Stimulated activated CD8-positive, alpha-beta memory T cell treated with anti-CD3 and anti-CD28 coated beads, Interleukin-2, amount 100 ng/mL, for 1 hour (primary cell): ENCODE data around the gene OR10H5.
"Not testable (repeated sequence)": the region's sequence is repeated elsewhere in the genome, so short reads cannot be mapped to it uniquely, and the experiment has no call there.

ENCODE experiments used
- DNase-seq, 2 donors: peaks; one replicate each; pipeline ENCODE4 v3.0.0-alpha.2; 2020; ENCODE audit warnings: low read depth in 2 of 2

The OR10H5 gene, protein sequence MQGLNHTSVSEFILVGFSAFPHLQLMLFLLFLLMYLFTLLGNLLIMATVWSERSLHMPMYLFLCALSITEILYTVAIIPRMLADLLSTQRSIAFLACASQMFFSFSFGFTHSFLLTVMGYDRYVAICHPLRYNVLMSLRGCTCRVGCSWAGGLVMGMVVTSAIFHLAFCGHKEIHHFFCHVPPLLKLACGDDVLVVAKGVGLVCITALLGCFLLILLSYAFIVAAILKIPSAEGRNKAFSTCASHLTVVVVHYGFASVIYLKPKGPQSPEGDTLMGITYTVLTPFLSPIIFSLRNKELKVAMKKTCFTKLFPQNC

DNA sequence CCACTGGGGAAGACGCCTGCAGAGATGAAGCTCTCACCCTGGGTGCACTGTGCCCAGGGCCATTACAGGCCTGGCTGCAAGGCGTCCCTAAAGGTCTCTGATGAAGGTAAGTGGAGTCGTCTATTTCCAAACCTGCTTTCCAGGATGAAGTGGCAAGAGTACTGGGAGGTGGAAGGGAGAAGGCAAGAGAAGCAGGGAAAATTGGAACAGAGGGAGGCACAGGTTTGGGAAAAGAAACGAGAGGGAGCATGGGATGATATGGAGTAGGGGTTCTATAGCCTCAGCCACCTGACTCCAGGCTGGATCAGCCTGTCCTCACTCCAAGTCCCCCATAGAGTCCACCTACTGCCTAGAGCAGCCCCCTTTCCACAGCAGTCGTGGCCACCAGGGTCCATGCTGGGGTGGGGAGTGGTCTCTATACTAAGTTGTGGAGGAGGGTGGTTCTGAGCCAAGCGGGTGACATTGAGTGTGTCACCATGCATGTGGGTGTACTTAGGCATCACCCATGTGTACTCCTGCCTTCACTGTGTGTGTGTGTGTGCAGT is at the start of gene OR10H5:
Gene OR10H5 (plus strand): TSS at position 51 of the 545 bp plus-strand sequence. CDS start 6,388 bp downstream, outside the sequence.
- no peak for DNase-seq

DNA sequence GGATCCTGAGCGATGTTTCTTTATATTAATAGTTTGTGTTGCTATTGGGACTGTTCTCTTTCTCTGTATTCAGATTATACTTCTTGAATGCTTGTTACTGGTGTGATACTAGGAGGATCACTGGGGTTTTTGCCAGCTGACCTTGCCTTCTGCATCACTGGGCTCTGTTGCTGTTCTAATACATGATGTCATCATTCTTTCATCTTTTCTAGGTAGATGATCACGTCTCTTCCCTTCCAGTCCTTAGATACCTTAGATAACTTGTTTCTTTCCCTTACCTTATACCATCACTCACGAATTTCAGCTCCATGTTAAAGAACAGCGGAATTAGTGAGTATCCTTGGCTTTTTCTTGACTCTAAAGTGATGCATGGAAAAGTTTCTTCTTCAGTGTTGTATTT is 49.7 kb upstream of the OR10H5 start, which contains the start of gene OR10H3:
Gene OR10H3 (plus strand): TSS at position 264 of the 400 bp plus-strand sequence. CDS start 3,408 bp downstream, outside the sequence.
- DNase-seq = no peak

DNA sequence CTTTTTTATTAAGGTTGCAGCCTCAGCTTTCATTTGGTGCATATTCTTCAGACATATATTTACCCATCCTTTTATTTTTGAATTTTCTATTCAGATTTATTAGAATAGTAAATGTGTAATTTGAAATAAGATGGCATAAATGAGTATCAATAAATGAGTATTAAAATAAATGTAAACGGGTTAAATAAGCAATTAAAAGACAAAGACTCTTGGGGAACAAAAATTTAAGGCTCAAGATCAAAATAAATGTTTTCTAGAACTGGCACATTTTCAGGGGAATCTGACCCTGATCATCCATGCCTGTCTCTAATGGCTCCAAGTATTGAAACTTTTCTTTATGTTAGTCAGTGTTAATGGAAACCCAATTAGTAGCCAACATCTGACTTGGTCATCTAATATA is 46.7 kb upstream of the OR10H5 start:
- no peak for DNase-seq

DNA sequence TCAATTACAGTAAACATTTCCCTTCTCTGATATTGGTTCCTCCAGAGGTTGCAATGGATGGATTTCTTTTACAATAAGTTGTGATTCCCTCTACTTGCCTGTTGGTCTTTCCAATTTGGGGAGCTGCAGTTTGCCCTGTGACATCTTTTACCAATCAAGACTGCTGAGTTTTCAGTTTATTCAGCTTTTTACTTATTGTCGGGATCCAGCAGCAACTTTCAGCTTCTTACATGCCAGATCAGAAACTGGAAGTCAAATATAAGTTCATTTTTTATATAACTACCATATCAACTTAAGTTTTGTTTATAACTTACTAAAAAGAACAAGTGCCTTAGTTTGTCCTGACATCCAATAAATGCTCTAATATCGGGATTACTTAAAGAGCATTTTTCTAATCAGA is 39.2 kb upstream of the OR10H5 start:
- no peak for DNase-seq

DNA sequence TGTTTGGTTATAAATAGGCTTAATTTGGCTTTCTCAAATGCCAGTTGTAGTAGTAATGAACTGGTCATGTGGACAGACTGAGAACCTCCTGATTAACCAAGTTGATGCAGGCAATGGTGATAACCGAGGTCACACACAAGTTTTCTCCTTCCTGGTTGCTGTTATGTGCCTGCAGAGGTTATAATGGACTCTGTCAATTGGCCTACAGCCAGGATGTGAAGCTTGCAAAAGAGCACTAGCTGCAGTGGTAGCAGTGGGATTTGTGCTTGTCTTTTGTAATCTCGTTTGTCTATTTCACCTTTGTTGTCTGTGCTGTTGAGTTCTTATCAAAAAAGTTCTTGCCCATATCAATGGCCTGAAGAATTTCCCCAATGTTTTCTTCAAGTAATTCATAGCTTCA is 29.1 kb upstream of the OR10H5 start:
- no peak for DNase-seq

DNA sequence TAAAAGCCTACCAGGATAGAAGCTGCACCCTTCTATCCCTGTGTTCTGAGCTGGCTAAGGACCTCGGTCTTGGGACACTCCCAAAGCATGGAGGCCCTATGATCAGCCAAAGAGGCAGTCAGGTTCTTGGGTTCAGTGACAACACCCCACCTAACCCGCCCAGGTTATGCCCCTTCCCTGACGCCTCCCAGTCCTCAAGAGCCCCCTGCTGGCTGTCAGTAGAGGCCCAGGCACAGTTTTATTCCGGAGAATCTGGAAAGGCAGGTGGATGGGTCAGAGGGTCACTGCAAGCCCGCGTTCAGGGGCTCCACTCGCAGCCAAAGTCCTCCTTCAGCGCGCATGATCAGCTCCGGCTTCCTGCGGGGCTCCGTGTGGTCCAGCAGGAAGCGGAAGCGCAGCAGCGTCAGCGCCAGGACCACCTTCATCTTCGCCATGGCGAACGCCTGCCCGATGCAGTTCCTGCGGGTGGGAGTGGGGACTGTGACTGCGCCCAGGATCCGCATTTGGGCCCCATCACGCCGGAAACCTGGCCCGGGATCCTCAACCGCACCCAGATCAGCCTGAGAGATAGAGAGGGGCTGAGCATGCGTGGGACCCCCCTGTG is 27.4 kb upstream of the OR10H5 start:
- no peak for DNase-seq

DNA sequence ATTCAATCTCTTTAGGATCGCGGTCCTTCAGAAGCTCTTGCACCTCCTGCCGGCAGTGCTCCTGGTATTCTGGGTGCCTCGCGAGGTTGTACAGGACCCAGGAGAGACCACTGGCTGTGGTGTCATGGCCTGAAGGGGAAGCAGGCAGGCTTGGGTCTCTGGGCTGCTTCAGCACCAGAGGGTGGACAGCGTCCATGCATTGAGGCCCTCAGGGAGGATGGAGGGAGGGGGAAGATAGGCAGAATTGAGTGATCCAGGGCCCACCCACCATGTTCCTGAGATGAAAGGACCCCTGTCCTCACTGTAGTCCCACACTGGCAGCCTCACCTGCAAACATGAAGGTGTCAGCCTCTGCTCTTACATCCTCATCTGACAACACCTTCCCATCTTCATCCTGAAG is 17.9 kb upstream of the OR10H5 start:
- no peak for DNase-seq

DNA sequence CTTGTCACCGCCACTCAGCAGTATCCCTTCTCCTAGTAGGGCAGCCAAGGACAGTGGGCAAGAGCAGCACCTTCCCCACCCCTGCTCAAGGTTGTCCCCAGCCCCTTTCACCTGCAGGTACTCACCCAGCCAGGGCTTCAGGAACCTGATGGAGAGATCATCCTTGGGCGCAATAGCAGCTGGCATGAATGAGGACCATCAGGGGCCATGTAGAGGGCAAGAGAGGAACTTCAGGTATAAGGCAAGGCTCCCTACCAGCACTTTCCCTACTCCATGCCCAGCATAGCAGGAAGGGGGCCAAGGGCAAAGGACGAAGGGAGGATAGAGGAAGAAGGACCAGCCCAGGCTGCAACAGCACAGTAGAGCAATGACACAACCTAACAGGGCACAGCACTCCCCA is 13.3 kb upstream of the OR10H5 start:
- not testable (repeated sequence) for DNase-seq

DNA sequence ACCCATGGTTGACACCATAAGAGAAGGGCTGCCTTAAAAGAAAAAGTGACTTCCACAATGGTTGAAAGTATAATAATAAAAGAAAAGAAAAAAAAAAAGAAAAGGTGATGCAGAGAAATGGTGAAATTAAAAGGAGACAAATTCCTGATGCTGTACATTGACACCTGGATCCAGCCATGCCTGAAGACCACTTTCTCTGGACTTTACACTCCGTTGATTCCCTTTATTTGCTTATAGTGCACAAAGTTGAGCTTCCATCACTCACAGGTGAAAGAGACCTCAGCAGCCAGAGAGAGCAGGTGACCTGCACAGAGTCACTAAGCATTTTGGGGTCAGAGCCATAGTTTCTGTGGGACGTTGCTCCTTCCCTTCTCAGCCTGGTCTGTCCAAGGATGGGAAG is 12.2 kb upstream of the OR10H5 start:
- DNase-seq = no peak

DNA sequence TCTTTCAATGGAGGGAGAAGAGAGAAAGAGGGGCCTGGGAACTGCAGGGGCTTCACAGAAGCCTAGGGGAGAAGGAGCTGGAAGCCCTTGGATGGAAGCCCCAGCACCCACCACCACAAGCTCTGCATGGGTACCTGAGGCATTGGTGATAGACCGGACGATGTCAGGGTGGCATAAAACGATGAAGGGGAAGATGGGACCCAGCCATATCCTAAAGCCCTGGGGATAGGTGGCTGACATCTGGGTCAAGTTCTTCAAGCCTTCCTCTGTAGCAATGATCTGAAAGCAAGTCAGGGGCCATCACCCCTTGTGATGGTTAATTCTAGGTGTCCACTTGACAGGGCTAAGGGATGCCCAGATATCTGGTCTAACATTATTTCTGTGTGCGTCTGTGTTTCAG is 11.2 kb upstream of the OR10H5 start:
- DNase-seq = no peak

DNA sequence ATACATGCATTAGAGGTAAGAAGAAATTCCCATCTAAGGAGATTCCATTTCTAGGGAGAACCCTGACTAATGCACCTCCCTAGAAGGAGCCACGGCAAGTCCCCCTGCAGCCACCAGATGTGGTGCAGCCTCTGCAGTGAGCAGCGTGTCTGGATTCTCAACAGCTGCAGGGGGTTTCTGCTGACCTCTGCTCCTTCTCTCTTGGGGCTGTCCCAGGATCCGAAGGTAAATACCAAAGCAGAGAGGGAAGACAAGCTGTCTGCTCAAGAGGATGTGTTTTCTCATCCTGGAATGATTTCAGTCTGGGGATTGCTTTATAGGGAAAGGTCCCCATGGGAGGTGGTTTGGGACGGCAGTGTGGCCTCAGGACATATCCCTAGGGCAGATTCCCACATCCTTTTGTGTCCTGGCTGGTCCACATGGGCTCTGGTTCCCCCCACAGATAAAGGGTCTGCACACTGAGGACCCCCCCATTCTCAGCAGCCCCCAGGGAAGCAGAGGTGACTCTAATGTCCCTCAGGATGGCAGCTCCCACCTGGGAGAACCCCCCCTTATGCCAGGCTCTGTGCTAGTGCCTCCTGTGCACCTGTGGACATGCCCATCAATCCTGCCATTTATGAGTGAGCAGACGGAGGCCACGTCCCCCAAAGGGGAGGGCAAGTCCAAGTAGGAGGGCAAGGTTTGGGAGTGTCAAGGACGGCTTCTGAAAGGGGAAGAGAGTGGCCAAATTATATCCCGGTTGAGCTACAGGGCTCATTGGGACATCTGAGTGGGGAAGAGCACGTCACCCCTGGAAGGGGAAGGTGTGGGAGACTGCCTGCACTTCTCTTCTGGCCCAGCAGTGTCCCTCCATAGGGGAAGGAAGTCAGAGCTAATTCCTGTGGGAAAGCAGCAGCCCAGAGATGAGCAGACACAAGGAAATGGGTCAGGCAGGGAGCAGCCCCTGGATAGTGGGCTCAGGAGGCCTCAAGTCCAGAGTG is 10.2 kb upstream of the OR10H5 start:
- DNase-seq = no peak

DNA sequence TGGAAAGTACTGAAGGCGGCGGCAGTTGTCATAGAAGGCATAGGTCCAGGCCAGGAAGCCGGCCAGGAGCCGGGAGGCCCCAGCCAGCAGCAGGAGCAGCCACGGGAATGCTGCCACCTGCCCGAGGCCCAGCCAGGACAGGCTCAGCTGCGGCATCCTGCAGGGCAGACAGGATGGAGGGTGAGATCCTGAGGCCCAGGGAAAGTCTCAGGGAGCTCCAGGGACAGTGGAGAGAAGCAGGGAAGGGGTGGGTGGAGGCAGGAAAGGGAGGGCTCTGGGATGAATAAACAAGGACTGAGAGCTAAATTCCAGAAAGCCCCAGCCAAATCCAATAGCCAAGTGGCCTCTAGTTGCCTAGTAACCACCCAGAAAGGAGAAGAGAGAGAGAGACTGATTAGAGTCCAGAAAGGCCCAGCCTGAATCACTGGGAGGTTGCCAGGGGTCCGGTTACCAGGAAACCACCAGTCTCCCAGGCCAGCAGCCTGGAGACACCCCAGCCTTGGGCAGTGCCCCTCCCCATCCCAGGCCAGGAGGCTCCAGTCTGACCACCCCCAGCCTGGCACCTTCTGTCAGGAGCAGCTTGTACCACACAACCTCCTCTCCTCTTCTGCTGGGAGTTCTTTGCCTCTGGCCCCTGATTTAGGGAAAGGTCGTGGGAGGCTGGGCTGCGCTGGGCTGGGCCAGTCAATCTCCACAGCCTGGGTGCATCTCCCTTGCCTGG is 7.5 kb upstream of the OR10H5 start:
- no peak for DNase-seq

DNA sequence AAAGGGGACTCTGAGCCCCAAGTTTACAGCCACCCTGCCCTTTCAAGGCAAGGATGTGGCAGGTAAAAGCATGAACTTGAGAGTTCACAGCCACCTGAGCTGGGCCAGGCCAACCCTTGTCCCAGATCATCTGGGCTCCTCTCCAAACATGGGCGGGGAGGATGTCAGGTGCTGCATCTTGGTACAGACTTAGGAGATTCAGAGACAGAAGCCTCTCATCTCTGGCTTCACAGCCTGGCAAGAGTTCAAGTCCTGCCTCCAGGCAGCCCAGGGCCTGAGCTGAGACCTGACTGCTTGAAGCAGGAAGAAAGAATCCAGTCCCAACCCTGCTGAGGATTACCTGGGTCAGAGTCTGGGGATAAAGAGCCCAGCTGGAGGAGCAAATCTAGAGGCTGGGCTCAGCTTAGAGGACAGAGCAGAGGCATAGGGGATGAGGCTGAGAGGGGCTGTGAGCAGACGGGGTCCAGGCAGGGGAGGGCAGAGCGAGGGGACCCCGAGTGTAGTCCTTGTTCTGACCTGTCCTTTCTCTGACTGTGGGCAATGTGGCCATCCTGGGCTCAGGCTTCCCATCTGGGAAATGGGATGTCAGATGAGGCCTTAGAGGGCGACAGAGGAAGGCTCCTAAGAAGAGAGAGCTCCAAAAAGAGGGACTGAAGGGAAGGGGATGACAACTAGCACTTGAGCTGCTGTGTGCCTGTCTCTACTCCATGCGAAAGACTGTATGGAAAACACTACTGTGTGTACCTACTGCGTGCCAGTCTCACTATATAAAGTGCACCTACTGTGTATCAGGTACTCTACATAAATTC is 6.6 kb upstream of the OR10H5 start:
- no peak for DNase-seq

DNA sequence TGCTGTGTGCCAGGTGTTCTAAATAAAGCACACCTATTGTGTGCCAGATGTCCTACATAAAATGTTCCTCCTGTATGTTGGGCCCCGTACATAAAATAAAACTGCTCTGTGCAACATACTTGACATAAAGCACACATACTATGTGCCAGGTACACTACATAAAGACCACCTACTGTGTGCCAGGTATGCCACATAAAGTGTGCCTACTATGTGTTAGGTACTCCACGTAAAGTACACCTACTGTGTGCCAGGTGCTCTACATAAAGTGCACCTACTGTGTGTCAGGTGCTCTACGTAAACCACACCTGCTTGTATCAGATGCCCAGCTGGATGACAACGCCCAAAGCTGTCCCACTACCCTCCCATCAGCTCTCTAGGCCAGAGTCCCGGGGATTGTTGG is 5.8 kb upstream of the OR10H5 start:
- DNase-seq = no peak

DNA sequence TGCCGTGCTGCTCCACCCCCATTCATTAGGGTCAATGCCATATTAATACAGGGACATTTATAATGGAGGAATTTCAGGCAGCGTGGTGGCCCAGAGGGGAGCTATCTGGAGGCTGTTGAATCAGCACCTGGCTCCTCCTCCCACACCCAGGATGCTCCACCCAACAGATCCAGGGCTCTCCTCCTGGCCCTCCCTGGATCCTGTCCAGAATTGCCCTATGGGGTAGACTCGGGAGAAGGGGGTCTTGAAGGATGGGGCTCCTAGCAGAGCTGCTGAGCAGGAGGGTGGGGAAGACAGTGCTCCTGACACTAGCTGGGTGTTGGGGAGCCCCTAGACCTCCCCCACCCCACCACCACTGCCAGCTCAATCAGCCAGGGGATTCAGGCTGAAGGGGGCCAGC is 5.2 kb upstream of the OR10H5 start:
- no peak for DNase-seq

DNA sequence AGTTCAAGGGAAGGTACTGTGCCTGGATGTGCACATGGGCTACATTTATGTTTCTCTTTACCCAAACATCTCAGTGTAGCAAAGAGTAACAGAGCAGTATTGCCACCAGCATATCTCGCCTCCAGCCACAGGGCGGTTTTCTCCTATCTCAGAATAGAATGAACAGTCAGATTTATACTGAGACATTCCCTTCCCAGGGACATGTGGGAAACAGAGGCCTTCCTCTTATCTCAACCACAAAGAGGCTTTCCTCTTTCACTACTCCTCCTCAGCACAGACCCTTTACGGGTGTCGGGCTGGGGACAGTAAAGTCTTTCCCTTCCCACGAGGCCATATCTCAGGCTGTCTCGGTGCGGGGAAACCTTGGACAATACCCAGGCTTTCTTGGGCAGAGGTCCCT is 4.6 kb upstream of the OR10H5 start:
- DNase-seq = not testable (repeated sequence)

DNA sequence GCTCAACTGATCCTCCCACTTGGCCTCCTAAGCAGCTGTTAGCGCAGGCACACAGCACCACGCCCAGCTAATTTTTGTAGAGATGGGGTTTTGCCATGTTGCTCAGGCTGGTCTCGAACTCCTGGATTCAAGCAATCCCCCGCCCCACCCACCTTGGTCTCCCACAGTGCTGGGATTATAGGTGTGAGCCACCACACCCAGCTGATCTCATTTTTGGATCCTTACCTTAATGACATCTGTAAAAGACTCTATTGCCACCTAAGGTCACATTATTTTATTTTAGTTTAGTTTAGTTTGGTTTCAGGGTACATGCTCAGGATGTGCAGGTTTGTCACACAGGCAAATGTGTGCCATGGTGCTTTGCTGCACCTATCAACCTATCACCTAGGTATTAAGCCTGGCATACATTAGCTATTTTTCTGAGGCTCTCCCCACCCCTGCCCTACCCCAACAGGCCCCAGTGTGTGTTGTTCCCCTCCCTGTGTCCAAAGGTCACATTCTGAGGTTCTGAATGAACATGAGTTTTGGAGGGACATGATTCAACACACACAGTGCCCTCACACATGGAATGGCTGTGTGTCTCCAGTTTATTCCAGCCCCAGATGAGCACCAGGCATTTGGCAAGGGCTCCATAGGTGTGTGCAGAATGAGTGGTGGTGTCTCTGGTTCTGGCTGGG is 1.3 kb downstream of the OR10H5 start:
- no peak for DNase-seq

DNA sequence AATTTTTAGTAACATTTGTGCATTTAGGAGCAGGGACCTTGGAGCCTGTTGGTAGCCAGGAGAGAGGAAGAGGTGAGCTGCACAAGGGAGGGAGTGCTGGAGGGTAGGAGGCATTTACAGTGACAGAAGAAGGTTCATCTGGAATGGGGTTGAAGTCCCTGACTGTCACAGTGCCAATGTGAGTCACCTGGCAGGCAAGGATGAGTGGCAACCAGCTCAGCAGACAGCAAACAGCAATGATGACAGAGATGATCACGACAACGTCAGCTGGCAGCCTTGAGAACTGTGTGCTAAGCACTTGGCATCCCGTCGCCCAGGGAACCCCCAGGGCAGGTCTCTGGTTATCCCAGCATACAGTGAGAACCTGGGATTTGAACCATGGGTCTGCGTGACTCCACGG is 2.6 kb downstream of the OR10H5 start:
- no peak for DNase-seq

DNA sequence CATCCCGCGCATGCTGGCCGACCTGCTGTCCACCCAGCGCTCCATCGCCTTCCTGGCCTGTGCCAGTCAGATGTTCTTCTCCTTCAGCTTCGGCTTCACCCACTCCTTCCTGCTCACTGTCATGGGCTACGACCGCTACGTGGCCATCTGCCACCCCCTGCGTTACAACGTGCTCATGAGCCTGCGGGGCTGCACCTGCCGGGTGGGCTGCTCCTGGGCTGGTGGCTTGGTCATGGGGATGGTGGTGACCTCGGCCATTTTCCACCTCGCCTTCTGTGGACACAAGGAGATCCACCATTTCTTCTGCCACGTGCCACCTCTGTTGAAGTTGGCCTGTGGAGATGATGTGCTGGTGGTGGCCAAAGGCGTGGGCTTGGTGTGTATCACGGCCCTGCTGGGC is 6.8 kb downstream of the OR10H5 start:
- not testable (repeated sequence) for DNase-seq

DNA sequence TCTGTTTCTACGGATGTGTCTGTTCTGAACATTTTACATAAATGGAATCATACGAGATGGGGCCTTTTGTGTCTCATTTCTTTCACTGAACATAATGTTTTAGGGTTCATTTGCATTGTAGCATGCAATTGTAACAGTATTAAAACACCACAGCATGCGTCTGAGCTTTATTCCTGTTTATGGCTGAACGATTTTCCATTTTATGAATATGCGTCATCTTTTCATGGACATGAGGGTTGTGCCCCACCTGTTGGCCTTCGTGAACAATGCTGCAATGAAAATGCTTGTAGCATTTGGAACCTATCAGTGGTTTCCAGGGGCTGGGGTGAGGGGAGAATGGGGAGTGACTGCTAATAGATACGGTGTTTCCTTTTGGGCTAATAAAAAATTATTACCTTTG is 22.9 kb downstream of the OR10H5 start:
- no peak for DNase-seq
